ENCODE data around the gene ABCC6. TPM values are rescaled to one million over a fixed set of nuclear protein-coding genes. Genes with fewer than 3 reads are reported as not detected.
"Not testable (repeated sequence)": the region's sequence is repeated elsewhere in the genome, so short reads cannot be mapped to it uniquely, and the experiment has no call there.

ABCC6 gene
- not detected in 2 replicates for total RNA-seq (2012; rRNA removed)

DNA sequence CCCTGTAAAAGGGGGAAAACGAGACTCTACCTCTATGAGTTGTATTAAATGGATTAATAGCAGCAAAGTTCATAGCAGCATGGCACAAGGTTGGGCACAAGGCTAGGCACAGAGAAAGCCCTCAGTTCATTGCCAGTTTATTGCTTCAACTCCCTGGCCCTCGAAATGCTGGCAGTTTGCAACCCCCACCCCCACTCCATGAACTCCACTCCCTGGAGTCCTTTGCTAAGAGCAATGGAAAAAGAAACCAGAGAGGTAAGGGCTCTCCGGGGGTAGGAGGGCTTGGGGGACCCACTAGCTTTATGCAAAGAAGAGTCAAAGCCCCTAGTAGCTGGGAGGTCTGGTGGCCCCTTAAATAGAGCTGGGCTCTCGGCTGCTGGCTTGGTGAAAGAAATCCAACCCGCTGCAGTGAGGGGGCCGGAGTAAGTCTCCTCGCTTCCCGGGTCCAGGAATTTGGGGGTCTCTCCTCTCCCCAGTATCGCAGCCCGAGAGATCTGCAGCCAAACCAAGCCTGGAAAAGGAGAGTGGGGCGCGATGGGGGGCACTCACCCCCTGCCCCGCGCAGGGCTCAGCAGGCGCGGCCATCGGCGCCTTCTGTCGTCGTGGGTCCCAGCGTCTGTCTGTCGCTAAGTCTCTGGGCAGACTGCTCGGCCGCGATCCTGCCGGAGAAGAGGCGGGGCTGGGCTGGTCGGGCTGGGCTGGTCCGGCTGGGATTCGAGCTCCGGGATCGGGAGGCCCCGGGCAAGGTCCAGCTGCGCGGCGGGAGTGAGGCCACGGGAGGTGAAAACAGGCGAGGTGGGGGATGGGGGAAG is at the start of gene ABCC6:
Gene ABCC6, minus strand, starts transcription at position 645 of the 812 bp plus-strand sequence. Its CDS starts 60 bp downstream, at position 585.
- H3K9me3 ChIP-seq (replicated peaks; ENCODE audit: low read length); H3K9ac ChIP-seq (ENCODE audit: low read depth, low read length); H3K4me1 ChIP-seq (ENCODE audit: control insufficient read depth, insufficient read depth, low read length); H3K36me3 ChIP-seq (ENCODE audit: insufficient read depth, low read length); H3K4me3 ChIP-seq (ENCODE audit: low read length); H3K4me2 ChIP-seq (ENCODE audit: low read length); H3K27me3 ChIP-seq (ENCODE audit: control insufficient read depth, insufficient read depth, low read length): not testable (repeated sequence)

- H3K9me3 ChIP-seq (replicated peaks; ENCODE audit: low read length); H3K4me1 ChIP-seq (ENCODE audit: control insufficient read depth, insufficient read depth, low read length); H3K27me3 ChIP-seq (ENCODE audit: control insufficient read depth, insufficient read depth, low read length): not testable (repeated sequence)
Observed at GRCh38 chr16:16272573-16273221, 49.4 kb upstream of the ABCC6 start.

DNA sequence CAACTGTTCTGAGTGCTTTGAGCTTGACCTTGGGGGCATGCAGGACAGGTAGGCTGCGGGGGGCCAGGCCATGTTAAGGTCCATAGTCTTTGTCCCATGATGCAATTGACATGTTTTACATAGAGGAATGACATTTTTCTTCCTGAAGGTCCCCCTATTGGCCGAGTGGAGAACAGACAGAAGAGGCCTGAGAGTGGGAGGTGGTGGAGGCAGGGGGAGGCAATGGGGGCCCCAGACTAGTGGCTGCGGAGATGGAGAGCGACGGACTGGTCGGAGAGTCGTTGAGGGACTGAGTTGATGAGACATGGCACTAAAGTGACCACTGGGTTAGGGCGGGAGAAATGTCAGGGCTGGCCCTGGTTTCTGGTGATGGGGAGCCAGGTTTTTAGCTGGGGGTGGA is 48.4 kb upstream of the ABCC6 start:
- H3K9me3 ChIP-seq (replicated peaks; ENCODE audit: low read length); H3K9ac ChIP-seq (ENCODE audit: low read depth, low read length); H3K27me3 ChIP-seq (ENCODE audit: control insufficient read depth, insufficient read depth, low read length); H3K4me3 ChIP-seq (ENCODE audit: low read length); H3K4me1 ChIP-seq (ENCODE audit: control insufficient read depth, insufficient read depth, low read length); H3K36me3 ChIP-seq (ENCODE audit: insufficient read depth, low read length); H3K4me2 ChIP-seq (ENCODE audit: low read length): not testable (repeated sequence)

More at GRCh38 chr16:16272573-16273221, 49.4 kb upstream of the ABCC6 start:
- not testable (repeated sequence) for H3K36me3 ChIP-seq (ENCODE audit: insufficient read depth, low read length); H3K4me2 ChIP-seq (ENCODE audit: low read length); H3K4me3 ChIP-seq (ENCODE audit: low read length); H3K9ac ChIP-seq (ENCODE audit: low read depth, low read length)

GRCh38 chr16:16268185-16268808 is 45.0 kb upstream of the ABCC6 start:
- not testable (repeated sequence) for H3K4me3 ChIP-seq (ENCODE audit: low read length); H3K4me1 ChIP-seq (ENCODE audit: control insufficient read depth, insufficient read depth, low read length); H3K9me3 ChIP-seq (replicated peaks; ENCODE audit: low read length); H3K9ac ChIP-seq (ENCODE audit: low read depth, low read length); H3K27me3 ChIP-seq (ENCODE audit: control insufficient read depth, insufficient read depth, low read length); H3K4me2 ChIP-seq (ENCODE audit: low read length); H3K36me3 ChIP-seq (ENCODE audit: insufficient read depth, low read length)

- H3K4me1 ChIP-seq (ENCODE audit: control insufficient read depth, insufficient read depth, low read length); H3K4me3 ChIP-seq (ENCODE audit: low read length); H3K36me3 ChIP-seq (ENCODE audit: insufficient read depth, low read length); H3K9me3 ChIP-seq (replicated peaks; ENCODE audit: low read length); H3K27me3 ChIP-seq (ENCODE audit: control insufficient read depth, insufficient read depth, low read length); H3K4me2 ChIP-seq (ENCODE audit: low read length); H3K9ac ChIP-seq (ENCODE audit: low read depth, low read length): not testable (repeated sequence)
Observed at GRCh38 chr16:16267708-16268107, 44.4 kb upstream of the ABCC6 start.

GRCh38 chr16:16265044-16265443 is 41.8 kb upstream of the ABCC6 start:
- H3K27me3 ChIP-seq (ENCODE audit: control insufficient read depth, insufficient read depth, low read length); H3K4me1 ChIP-seq (ENCODE audit: control insufficient read depth, insufficient read depth, low read length); H3K9me3 ChIP-seq (replicated peaks; ENCODE audit: low read length); H3K4me2 ChIP-seq (ENCODE audit: low read length); H3K9ac ChIP-seq (ENCODE audit: low read depth, low read length); H3K4me3 ChIP-seq (ENCODE audit: low read length); H3K36me3 ChIP-seq (ENCODE audit: insufficient read depth, low read length): not testable (repeated sequence)

DNA sequence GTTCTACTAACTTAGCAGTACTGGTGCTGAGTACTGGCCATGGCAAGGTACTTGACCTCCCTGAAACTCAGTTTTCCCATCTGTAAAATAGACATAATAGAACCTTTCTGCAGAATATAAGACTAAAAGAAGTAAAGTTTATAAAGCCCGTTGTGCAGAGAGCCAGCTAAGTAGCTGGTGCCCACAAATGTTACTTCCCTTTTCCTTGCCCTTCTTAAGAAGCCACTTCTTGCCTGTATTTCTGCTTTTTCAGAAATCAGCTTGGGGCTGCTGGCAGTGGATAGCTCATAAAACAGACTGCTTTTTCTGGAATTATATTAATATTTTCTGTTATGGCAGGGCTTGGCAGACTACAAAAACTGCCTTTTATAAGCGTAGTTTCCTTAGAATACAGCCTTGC is 40.7 kb upstream of the ABCC6 start:
- H3K4me3 ChIP-seq (ENCODE audit: low read length); H3K9me3 ChIP-seq (replicated peaks; ENCODE audit: low read length); H3K4me1 ChIP-seq (ENCODE audit: control insufficient read depth, insufficient read depth, low read length); H3K9ac ChIP-seq (ENCODE audit: low read depth, low read length); H3K27me3 ChIP-seq (ENCODE audit: control insufficient read depth, insufficient read depth, low read length); H3K36me3 ChIP-seq (ENCODE audit: insufficient read depth, low read length); H3K4me2 ChIP-seq (ENCODE audit: low read length): not testable (repeated sequence)

GRCh38 chr16:16262954-16263555 is 39.8 kb upstream of the ABCC6 start:
- not testable (repeated sequence) for H3K36me3 ChIP-seq (ENCODE audit: insufficient read depth, low read length); H3K9ac ChIP-seq (ENCODE audit: low read depth, low read length); H3K4me1 ChIP-seq (ENCODE audit: control insufficient read depth, insufficient read depth, low read length); H3K4me3 ChIP-seq (ENCODE audit: low read length); H3K4me2 ChIP-seq (ENCODE audit: low read length); H3K27me3 ChIP-seq (ENCODE audit: control insufficient read depth, insufficient read depth, low read length); H3K9me3 ChIP-seq (replicated peaks; ENCODE audit: low read length)

DNA sequence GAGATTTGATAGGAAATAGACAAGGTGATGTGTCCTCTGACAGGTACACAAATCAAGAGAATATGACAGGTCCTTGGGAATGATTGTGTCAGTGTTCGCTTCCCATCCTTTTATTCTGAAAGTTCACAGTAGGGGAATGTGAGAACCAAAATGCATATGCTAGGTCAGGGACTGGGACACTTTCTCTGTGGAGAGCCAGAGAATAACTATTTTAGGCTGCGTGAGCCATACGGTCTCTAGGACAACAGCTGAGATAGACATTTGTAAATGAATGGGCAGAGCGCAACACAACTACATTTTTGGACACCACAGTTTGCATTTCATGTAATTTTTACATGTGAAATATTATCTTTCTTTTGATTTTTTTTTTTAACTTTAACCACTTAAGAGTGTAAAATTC is 36.7 kb upstream of the ABCC6 start:
- not testable (repeated sequence) for H3K4me1 ChIP-seq (ENCODE audit: control insufficient read depth, insufficient read depth, low read length); H3K36me3 ChIP-seq (ENCODE audit: insufficient read depth, low read length); H3K9ac ChIP-seq (ENCODE audit: low read depth, low read length); H3K4me3 ChIP-seq (ENCODE audit: low read length); H3K9me3 ChIP-seq (replicated peaks; ENCODE audit: low read length); H3K4me2 ChIP-seq (ENCODE audit: low read length); H3K27me3 ChIP-seq (ENCODE audit: control insufficient read depth, insufficient read depth, low read length)

- not testable (repeated sequence) for H3K27me3 ChIP-seq (ENCODE audit: control insufficient read depth, insufficient read depth, low read length); H3K4me2 ChIP-seq (ENCODE audit: low read length); H3K4me3 ChIP-seq (ENCODE audit: low read length); H3K4me1 ChIP-seq (ENCODE audit: control insufficient read depth, insufficient read depth, low read length); H3K9me3 ChIP-seq (replicated peaks; ENCODE audit: low read length); H3K36me3 ChIP-seq (ENCODE audit: insufficient read depth, low read length); H3K9ac ChIP-seq (ENCODE audit: low read depth, low read length)
Observed at GRCh38 chr16:16258822-16259221, 35.5 kb upstream of the ABCC6 start.

- not testable (repeated sequence) for H3K9me3 ChIP-seq (replicated peaks; ENCODE audit: low read length); H3K36me3 ChIP-seq (ENCODE audit: insufficient read depth, low read length); H3K4me2 ChIP-seq (ENCODE audit: low read length); H3K9ac ChIP-seq (ENCODE audit: low read depth, low read length); H3K27me3 ChIP-seq (ENCODE audit: control insufficient read depth, insufficient read depth, low read length); H3K4me1 ChIP-seq (ENCODE audit: control insufficient read depth, insufficient read depth, low read length); H3K4me3 ChIP-seq (ENCODE audit: low read length)
Observed at GRCh38 chr16:16257301-16257923, 34.1 kb upstream of the ABCC6 start.
